Measurements from ENCODE around the gene OR10Z1. TPM values are rescaled to one million over a fixed set of nuclear protein-coding genes. Genes with fewer than 3 reads are reported as not detected.

OR10Z1 gene
- total RNA-seq, 1 donor from 2014 or later = not detected

Other genes with a start within 250 kb of the OR10Z1 start
- not detected in 2 replicates for gene OR10T2, start 205.8 kb upstream of the OR10Z1 start, total RNA-seq
- gene OR10K2, start 179.0 kb upstream of the OR10Z1 start, total RNA-seq = not detected in 2 replicates
- not detected in 2 replicates for gene OR10K1, start 143.4 kb upstream of the OR10Z1 start, total RNA-seq
- gene OR10R2, start 133.0 kb upstream of the OR10Z1 start, total RNA-seq = not detected in 2 replicates
- not detected in 2 replicates for gene OR6Y1, start 50.9 kb upstream of the OR10Z1 start, total RNA-seq
- not detected in 2 replicates for gene OR6P1, start 34.7 kb upstream of the OR10Z1 start, total RNA-seq
- not detected in 2 replicates for gene OR10X1, start 25.4 kb upstream of the OR10Z1 start, total RNA-seq
- 2.0 and 3.1 TPM in 2 replicates for gene SPTA1, start 81.4 kb downstream of the OR10Z1 start, total RNA-seq
- gene OR6K2, start 95.4 kb downstream of the OR10Z1 start, total RNA-seq = not detected in 2 replicates
- not detected in 2 replicates for gene OR6K3, start 115.5 kb downstream of the OR10Z1 start, total RNA-seq
- not detected in 2 replicates for gene OR6K6, start 149.5 kb downstream of the OR10Z1 start, total RNA-seq
- gene OR6N1, start 166.9 kb downstream of the OR10Z1 start, total RNA-seq = not detected in 2 replicates
- not detected in 2 replicates for gene OR6N2, start 175.9 kb downstream of the OR10Z1 start, total RNA-seq
- not detected in 2 replicates for gene MNDA, start 226.1 kb downstream of the OR10Z1 start, total RNA-seq

Measured in dermis blood vessel endothelial cell (primary cell).